HL-60/S4 treated with retinoic acid at 250 ng/mL for 4 days and 3 days (cell line): ENCODE results near the gene TSSC4.

Source experiments
- in situ Hi-C: fragments of 300-500 bp; cut with MboI; formaldehyde crosslinking; loops from 2 replicates; pipeline ENCODE4 v1.7.0; 2022; ENCODE audit warnings: low sequenced_read_pairs

TSSC4 gene

GRCh38 chr11:2385156-2386151, 15.1 kb upstream of the TSSC4 start:
- in situ Hi-C loops: no loop called here

GRCh38 chr11:2386591-2386990, 14.0 kb upstream of the TSSC4 start:
- in situ Hi-C loops: no loop called here

- in situ Hi-C loops: no loop called here
These were observed 13.1 kb upstream of the TSSC4 start for GRCh38 chr11:2387266-2387987.

GRCh38 chr11:2388431-2389376, 11.8 kb upstream of the TSSC4 start:
- in situ Hi-C loops: no loop called here

GRCh38 chr11:2389377-2390026, 11.0 kb upstream of the TSSC4 start:
- in situ Hi-C loops: no loop called here

GRCh38 chr11:2390091-2390724, 10.3 kb upstream of the TSSC4 start:
- in situ Hi-C loops: no loop called here

GRCh38 chr11:2390725-2391151, 9.8 kb upstream of the TSSC4 start:
- in situ Hi-C loops: no loop called here

- in situ Hi-C loops: no loop called here
These were observed 9.2 kb upstream of the TSSC4 start for GRCh38 chr11:2391181-2391975.

GRCh38 chr11:2392241-2392959, 8.2 kb upstream of the TSSC4 start:
- in situ Hi-C loops: no loop called here

- in situ Hi-C loops: no loop called here
These were observed 7.3 kb upstream of the TSSC4 start for GRCh38 chr11:2393111-2393868.

- in situ Hi-C loops: no loop called here
These were observed 6.4 kb upstream of the TSSC4 start for GRCh38 chr11:2393941-2394817.

- in situ Hi-C loops: no loop called here
These were observed 5.8 kb upstream of the TSSC4 start for GRCh38 chr11:2394818-2395105.

GRCh38 chr11:2395211-2395730, 5.3 kb upstream of the TSSC4 start:
- in situ Hi-C loops: no loop called here

GRCh38 chr11:2395856-2396255, 4.7 kb upstream of the TSSC4 start:
- in situ Hi-C loops: no loop called here

- in situ Hi-C loops: no loop called here
These were observed 4.1 kb upstream of the TSSC4 start for GRCh38 chr11:2396471-2396870.

- in situ Hi-C loops: no loop called here
These were observed 3.5 kb upstream of the TSSC4 start for GRCh38 chr11:2397005-2397404.
